ENCODE measurements around the gene KIF1B. TPM values are rescaled to one million over a fixed set of nuclear protein-coding genes. Genes with fewer than 3 reads are reported as not detected.
A peak's percentile ranks its signal among the peaks of the same experiment; 100 is the strongest.
"Not testable (repeated sequence)": the region's sequence is repeated elsewhere in the genome, so short reads cannot be mapped to it uniquely, and the experiment has no call there.

The KIF1B gene
- total and polyA plus RNA-seq, 10 donors: 1.6 to 53.5 (median 34.5) TPM

DNA sequence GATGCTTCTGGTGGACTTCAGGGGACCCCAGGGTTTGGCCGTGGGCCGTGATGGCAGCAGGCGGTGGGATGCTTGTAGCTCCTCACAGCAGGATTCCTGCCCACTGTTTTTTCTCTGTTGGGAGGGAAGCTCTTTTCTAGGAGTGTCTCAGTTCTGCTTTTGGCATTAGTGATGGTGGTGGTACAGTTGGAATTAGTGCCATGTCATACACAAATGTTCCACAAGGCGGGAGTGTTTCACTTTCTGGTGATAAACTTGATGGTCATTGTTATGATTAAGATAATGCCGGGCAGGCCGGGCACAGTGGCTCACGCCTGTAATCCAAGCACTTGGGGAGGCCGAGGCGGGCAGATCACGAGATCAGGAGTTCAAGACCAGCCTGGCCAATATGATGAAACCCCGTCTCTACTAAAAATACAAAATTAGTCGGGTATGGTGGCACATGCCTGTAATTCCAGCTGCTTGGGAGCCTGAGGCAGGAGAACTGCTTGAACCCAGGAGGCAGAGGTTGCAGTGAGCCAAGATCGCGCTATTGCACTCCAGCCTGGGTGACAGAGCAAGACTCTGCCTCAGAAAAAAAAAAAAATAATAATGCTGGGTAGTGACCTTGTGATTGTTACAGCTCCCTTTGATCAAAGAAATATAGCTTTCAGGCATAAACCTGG lies 167.1 kb downstream of the KIF1B start:
- Histone ChIP-seq H3K4me1 (peaks cover 0 to 31% (median 15%) of the 10 kb centered on the region in 6 donors), H3K27ac (peak overlapping the region in 7 of 8 donors; percentile 68 to 84 (median 81)), H3K4me3 (peak overlapping the region in 1 of 8 donors; percentile 14), H3K36me3 (peaks cover 0 to 94% (median 28%) of the 10 kb centered on the region in 6 donors)
- 38 to 47% (median 45%) methylated on average over 14 of the region's 14 CpGs for WGBS, 5 donors
- TF ChIP-seq, protein P1, sequence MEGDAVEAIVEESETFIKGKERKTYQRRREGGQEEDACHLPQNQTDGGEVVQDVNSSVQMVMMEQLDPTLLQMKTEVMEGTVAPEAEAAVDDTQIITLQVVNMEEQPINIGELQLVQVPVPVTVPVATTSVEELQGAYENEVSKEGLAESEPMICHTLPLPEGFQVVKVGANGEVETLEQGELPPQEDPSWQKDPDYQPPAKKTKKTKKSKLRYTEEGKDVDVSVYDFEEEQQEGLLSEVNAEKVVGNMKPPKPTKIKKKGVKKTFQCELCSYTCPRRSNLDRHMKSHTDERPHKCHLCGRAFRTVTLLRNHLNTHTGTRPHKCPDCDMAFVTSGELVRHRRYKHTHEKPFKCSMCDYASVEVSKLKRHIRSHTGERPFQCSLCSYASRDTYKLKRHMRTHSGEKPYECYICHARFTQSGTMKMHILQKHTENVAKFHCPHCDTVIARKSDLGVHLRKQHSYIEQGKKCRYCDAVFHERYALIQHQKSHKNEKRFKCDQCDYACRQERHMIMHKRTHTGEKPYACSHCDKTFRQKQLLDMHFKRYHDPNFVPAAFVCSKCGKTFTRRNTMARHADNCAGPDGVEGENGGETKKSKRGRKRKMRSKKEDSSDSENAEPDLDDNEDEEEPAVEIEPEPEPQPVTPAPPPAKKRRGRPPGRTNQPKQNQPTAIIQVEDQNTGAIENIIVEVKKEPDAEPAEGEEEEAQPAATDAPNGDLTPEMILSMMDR (IDR thresholded peaks at IDR 0.05 in 8 of 11, conservative IDR thresholded peaks at IDR 0.05 in 3 of 11): peak; percentile 52 to 95 (median 81)
- peak in 1 of 3 donors; percentile 46 for TF ChIP-seq POLR2AphosphoS5 (IDR thresholded peaks at IDR 0.05)
- DNase-seq: peak; percentile 80
- intact Hi-C loops (cut with DNase I; ENCODE audit: low total_unique reads): loop anchor here (5.0 kb wide), 1 partner anchor 50 kb away; no protein-coding TSS in a partner anchor
- H3K9me3 ChIP-seq; H3K27me3 ChIP-seq (replicated peaks in 1 of 7): not testable (repeated sequence)

DNA sequence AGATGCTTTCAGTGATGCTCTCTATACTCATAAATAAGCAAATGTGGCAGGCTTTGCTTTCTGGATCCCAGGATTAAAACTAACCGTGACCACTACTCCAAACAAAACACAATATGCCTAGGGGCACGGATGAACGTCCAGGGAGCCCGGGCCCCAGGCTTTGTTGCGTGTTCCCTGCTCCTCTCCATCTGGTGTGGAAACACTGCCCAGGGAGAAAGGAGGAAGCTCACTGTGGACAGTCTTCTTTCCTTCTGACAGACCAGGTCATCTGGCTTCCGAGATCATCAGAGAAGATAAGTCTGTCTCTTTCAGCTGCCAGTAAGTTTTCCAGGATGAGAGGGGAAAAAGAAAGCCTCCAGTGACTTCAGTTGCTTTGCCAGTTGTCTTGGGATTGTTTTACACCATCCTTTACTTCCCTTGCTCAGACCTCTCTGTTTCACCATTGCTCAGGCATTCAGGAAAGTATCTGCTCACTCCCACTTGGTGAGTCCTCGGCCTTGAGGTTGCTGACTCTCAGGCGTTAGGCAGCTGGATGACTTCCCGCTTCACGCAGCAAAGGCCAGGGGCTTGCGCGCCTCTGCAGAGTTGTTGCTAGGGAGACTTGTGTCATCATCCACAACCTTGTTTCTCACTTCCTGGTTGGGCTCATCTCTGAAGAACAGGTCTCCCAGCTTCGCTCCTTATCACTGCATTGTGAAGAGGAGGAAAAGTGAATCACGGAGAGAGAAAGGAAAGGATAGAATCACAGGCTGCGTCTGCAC lies 167.9 kb downstream of the KIF1B start:
- intact Hi-C loops (cut with DNase I; ENCODE audit: low total_unique reads): loop anchor here (5.0 kb wide), 1 partner anchor 49 kb away; no protein-coding TSS in a partner anchor
- WGBS, 5 donors: 45 to 79% (median 61%) methylated on average over 15 of the region's 15 CpGs

DNA sequence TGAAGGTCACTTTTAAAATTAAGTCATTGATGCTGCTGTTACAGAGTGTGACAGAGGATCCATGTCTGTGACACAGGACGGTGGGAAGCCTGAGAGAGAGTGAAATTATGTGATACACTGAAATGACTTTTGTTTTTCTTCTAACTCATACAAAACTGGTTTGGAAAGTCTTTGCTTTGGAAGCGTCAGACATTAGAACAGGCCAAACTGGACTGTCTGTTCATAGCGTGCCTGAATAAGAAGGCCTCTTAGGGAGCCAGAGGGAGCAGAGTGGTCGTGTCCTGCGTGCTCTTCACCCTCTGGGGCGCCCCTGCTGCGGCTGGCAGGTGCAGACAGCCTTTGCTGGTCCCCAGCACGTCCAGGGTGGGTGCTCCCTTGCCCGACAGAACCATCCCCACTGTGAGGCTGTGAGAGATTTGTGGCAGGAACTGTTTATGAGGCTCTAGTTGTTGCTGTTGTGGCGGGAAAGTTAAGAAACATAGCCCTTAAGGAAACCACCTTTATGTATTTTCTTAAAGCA lies 168.8 kb downstream of the KIF1B start:
- TF ChIP-seq POLR2AphosphoS5 (IDR thresholded peaks at IDR 0.05): no peak
- TF ChIP-seq, protein P1 (IDR thresholded peaks at IDR 0.05 in 8 of 11, conservative IDR thresholded peaks at IDR 0.05 in 3 of 11): no peak

More for the DNA sequence above, 167.9 kb downstream of the KIF1B start:
- Histone ChIP-seq H3K27me3 (replicated peaks in 1 of 7) (no peaks in the 10 kb centered on the region), H3K36me3 (peaks cover 0 to 91% (median 28%) of the 10 kb centered on the region in 6 donors), H3K27ac (peak overlapping the region in 7 of 8 donors; percentile 68 to 84 (median 81)), H3K4me3 (peak overlapping the region in 1 of 8 donors; percentile 14), H3K4me1 (peaks cover 0 to 31% (median 15%) of the 10 kb centered on the region in 6 donors), H3K9me3 (no peaks in the 10 kb centered on the region)
- peak; percentile 88 for DNase-seq
- no peak for TF ChIP-seq POLR2A (IDR thresholded peaks at IDR 0.05)
- TF ChIP-seq POLR2AphosphoS5 (IDR thresholded peaks at IDR 0.05): peak in 2 of 3 donors; percentile 55 to 60

DNA sequence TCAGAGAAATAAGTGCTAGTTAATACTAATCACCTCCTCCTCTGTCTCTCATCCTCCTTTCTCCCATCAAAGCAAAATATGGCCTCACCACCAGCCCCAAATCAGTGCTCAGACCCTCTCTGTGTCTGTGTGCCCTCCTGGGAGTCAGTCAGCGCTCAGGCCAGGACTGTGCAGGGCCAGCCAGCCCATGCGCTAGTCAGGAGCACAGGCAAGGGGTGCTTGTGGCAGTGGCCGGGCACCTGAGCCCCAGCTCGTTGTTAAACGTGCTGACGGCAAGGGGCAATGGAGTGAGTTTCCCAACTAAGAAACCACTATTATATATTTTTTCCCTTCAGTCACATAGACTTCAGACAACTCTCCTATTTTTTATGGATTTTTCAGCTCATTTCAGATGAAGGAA lies 169.3 kb downstream of the KIF1B start:
- Histone ChIP-seq H3K36me3 (peaks cover 0 to 85% (median 17%) of the 10 kb centered on the region in 6 donors), H3K9me3 (no peaks in the 10 kb centered on the region), H3K4me1 (peaks cover 0 to 31% (median 15%) of the 10 kb centered on the region in 6 donors), H3K4me3 (no peak overlapping the region), H3K27me3 (replicated peaks in 1 of 7) (no peaks in the 10 kb centered on the region), H3K27ac (peak overlapping the region in 3 of 8 donors; percentile 81 to 84 (median 83))
- DNase-seq: no peak
- TF ChIP-seq, protein P1 (IDR thresholded peaks at IDR 0.05 in 8 of 11, conservative IDR thresholded peaks at IDR 0.05 in 3 of 11): no peak
- TF ChIP-seq POLR2A (IDR thresholded peaks at IDR 0.05): no peak
- peak in 1 of 3 donors; percentile 26 for TF ChIP-seq POLR2AphosphoS5 (IDR thresholded peaks at IDR 0.05)
- WGBS, 5 donors: 94 to 98% (median 95%) methylated on average over 6 of the region's 6 CpGs
- intact Hi-C loops (cut with DNase I; ENCODE audit: low total_unique reads): loop anchor here (5.0 kb wide), 1 partner anchor 48 kb away; no protein-coding TSS in a partner anchor

More for the DNA sequence above, 168.8 kb downstream of the KIF1B start:
- peak overlapping the region in 4 of 8 donors; percentile 77 to 84 (median 82) for H3K27ac ChIP-seq
- H3K9me3 ChIP-seq: no peaks in the 10 kb centered on the region
- H3K27me3 ChIP-seq (replicated peaks in 1 of 7): no peaks in the 10 kb centered on the region
- intact Hi-C loops (cut with DNase I; ENCODE audit: low total_unique reads): loop anchor here (5.0 kb wide), 1 partner anchor 48 kb away; no protein-coding TSS in a partner anchor
- H3K4me1 ChIP-seq: peaks cover 0 to 31% (median 15%) of the 10 kb centered on the region in 6 donors
- H3K36me3 ChIP-seq: peaks cover 0 to 88% (median 22%) of the 10 kb centered on the region in 6 donors
- 86 to 94% (median 91%) methylated on average over 10 of the region's 10 CpGs for WGBS, 5 donors
- DNase-seq: no peak
- no peak overlapping the region for H3K4me3 ChIP-seq
